ENCODE measurements around the gene PRRG1. TPM values are rescaled to one million over a fixed set of nuclear protein-coding genes. Genes with fewer than 3 reads are reported as not detected.

The PRRG1 gene
- total RNA-seq, 1 donor from 2014 or later = 12.9 TPM

DNA sequence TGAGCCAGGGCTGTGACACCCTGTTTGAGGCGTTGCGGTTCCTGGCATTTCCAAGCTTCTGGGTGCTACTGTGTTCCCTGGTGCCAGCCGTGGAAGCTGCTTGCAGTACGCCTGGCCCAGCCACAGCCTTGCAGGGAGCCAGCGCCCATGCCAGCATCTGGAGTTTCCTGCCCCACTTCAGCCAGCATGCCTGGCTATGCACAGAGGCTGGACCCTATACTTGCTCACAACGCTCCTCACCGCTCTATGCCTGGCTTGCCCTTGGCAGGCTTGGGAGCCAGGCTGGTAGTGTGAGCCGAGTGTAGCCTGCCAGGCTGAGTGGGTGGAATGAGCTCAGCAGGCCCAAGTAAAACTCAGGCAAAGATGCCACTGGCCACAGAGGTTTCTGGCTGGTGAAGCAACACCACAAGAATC is 22.4 kb downstream of the PRRG1 start:
- intact Hi-C loops (cut with micrococcal nuclease) = no loop called here
- H3K27ac ChIP-seq (replicated peaks) = peak overlapping the region; percentile 50
- DNase-seq = peak; percentile 27

DNA sequence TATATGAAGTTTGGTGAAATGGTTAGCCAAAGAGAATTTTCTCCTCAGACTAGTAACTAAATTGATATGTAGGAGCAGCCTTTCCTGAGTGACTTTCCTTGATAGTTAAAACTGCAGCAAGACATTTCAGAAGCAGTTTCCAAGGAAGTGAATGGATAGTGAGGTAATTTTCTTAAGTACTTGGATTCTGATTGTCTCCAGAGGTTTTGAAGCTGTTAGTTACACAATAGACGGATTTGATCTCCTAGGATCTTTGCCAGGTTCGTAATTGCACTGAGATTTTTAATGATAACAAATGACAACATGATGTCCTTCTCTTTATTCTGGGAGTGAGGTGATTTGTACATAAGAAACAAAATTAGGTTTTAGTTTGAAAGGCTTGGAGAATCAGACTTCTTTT is 29.2 kb downstream of the PRRG1 start:
- no peaks in the 10 kb centered on the region for H3K27me3 ChIP-seq (ENCODE audit: low read depth)
- no peak overlapping the region for H3K4me3 ChIP-seq
- peak overlapping the region; percentile 66 for H3K27ac ChIP-seq (replicated peaks)
- TF ChIP-seq, protein P1, sequence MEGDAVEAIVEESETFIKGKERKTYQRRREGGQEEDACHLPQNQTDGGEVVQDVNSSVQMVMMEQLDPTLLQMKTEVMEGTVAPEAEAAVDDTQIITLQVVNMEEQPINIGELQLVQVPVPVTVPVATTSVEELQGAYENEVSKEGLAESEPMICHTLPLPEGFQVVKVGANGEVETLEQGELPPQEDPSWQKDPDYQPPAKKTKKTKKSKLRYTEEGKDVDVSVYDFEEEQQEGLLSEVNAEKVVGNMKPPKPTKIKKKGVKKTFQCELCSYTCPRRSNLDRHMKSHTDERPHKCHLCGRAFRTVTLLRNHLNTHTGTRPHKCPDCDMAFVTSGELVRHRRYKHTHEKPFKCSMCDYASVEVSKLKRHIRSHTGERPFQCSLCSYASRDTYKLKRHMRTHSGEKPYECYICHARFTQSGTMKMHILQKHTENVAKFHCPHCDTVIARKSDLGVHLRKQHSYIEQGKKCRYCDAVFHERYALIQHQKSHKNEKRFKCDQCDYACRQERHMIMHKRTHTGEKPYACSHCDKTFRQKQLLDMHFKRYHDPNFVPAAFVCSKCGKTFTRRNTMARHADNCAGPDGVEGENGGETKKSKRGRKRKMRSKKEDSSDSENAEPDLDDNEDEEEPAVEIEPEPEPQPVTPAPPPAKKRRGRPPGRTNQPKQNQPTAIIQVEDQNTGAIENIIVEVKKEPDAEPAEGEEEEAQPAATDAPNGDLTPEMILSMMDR (IDR thresholded peaks at IDR 0.05; ENCODE audit: borderline replicate concordance) = no peak
- peaks cover 76% of the 10 kb centered on the region for H3K4me1 ChIP-seq
- H3K9me3 ChIP-seq (replicated peaks) = no peaks in the 10 kb centered on the region
- no peaks in the 10 kb centered on the region for H3K36me3 ChIP-seq
- DNase-seq = no peak
- intact Hi-C loops (cut with micrococcal nuclease) = no loop called here

More for the DNA sequence above, 22.4 kb downstream of the PRRG1 start:
- no peaks in the 10 kb centered on the region for H3K9me3 ChIP-seq (replicated peaks)
- no peak overlapping the region for H3K4me3 ChIP-seq
- TF ChIP-seq, protein P1 (IDR thresholded peaks at IDR 0.05; ENCODE audit: borderline replicate concordance) = no peak
- H3K4me1 ChIP-seq = peaks cover 29% of the 10 kb centered on the region
- no peaks in the 10 kb centered on the region for H3K36me3 ChIP-seq
- H3K27me3 ChIP-seq (ENCODE audit: low read depth) = no peaks in the 10 kb centered on the region

DNA sequence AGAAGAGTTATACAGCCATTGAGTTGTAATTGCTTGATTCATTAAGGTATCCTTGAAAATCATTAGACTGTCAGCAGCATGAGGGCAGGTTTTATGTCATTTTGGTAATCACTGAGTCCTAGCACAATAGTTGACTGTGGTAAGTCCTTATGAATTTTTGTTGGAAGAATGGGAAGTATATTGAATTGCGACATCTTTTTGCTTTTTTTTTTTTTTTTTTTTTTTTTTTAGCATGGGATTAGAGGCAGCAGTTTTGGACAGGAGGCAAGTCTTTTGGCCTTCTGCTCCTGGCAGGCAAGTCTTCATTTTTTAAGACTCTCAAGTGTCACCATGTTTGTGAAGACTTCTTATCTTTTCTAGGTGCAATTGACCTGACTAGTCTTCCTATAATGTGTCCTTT is 29.7 kb downstream of the PRRG1 start:
- Histone ChIP-seq H3K9me3 (replicated peaks) (no peaks in the 10 kb centered on the region), H3K27ac (replicated peaks) (peak overlapping the region; percentile 66), H3K27me3 (ENCODE audit: low read depth) (no peaks in the 10 kb centered on the region), H3K4me1 (peaks cover 76% of the 10 kb centered on the region), H3K4me3 (no peak overlapping the region), H3K36me3 (no peaks in the 10 kb centered on the region)
- TF ChIP-seq, protein P1 (IDR thresholded peaks at IDR 0.05; ENCODE audit: borderline replicate concordance) = no peak
- intact Hi-C loops (cut with micrococcal nuclease) = no loop called here
- no peak for DNase-seq

DNA sequence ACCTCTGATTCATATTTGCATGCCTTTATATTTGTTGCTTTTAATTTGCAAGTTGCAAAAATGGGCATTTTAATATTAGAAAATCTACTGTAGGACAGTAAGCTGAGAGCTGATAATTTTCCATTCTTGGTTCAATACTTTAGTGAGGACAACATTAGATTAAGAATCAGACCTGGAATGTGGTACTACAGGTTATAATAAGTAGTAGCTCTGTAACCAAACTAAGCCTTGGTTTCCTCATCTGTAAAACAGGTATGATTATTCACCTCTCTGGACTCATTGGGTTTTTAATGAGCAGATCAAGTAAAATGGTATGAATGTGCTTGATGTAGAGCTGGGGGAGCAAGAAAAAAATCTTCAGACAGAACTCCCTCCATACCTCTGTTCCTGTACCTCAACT is 31.1 kb downstream of the PRRG1 start:
- TF ChIP-seq, protein P1 (IDR thresholded peaks at IDR 0.05; ENCODE audit: borderline replicate concordance) = no peak

DNA sequence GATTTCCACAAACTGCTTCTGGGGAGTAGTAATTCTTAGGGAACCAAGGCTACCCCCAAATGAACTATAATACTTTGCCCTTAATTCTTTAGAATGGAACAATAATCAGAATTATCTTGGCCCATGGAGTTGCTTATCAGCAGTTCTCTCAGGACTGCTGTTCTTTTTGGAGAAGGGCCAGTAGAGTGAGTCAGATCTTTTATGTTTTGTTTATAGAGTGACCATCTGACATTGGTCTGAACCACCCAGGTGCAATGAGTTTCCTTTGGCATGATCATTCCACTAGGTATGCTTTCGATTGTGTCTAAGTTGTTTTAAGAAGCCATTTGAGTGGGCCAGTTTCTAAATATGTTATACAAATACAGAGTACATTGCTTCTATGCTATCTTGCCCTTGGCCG is 31.8 kb downstream of the PRRG1 start:
- no peaks in the 10 kb centered on the region for H3K36me3 ChIP-seq
- peaks cover 62% of the 10 kb centered on the region for H3K4me1 ChIP-seq
- H3K9me3 ChIP-seq (replicated peaks) = no peaks in the 10 kb centered on the region
- no peak for DNase-seq
- intact Hi-C loops (cut with micrococcal nuclease) = no loop called here
- TF ChIP-seq, protein P1 (IDR thresholded peaks at IDR 0.05; ENCODE audit: borderline replicate concordance) = no peak
- no peaks in the 10 kb centered on the region for H3K27me3 ChIP-seq (ENCODE audit: low read depth)
- H3K27ac ChIP-seq (replicated peaks) = peak overlapping the region; percentile 44
- H3K4me3 ChIP-seq = no peak overlapping the region

More for the DNA sequence above, 31.1 kb downstream of the PRRG1 start:
- Histone ChIP-seq H3K9me3 (replicated peaks) (no peaks in the 10 kb centered on the region), H3K4me1 (peaks cover 68% of the 10 kb centered on the region), H3K27me3 (ENCODE audit: low read depth) (no peaks in the 10 kb centered on the region), H3K36me3 (no peaks in the 10 kb centered on the region), H3K4me3 (no peak overlapping the region), H3K27ac (replicated peaks) (peak overlapping the region; percentile 44)
- intact Hi-C loops (cut with micrococcal nuclease) = no loop called here
- DNase-seq = no peak

Measured in left ventricle myocardium inferior (tissue), 1 donor.